Frontal cortex (tissue), 4 donors: ENCODE data around the gene RASGRF2. TPM values are rescaled to one million over a fixed set of nuclear protein-coding genes. Genes with fewer than 3 reads are reported as not detected.
A peak's percentile ranks its signal among the peaks of the same experiment; 100 is the strongest.

Experiments used
- DNase-seq, 2 donors: peaks; one replicate each; pipeline ENCODE4 v3.0.0; 2012; ENCODE audit warnings: low spot score in 2 of 2
- FAIRE-seq: peaks from 2 replicates; lab custom pipeline; 2012; peaks lifted over from hg19 to GRCh38; lab: Jason Lieb, UNC
- total RNA-seq: library from RNA; depleted of rRNA; stranded (reverse); fragments of >200 nt; gene quantifications from one replicate; pipeline ENCODE4 v1.2.3, GENCODE V29; 2014
- donor health status: control.
- donor health status: control.
- donor health status: control.

Gene RASGRF2
- total RNA-seq, 1 donor from 2014 or later, result 12.2 TPM

DNA sequence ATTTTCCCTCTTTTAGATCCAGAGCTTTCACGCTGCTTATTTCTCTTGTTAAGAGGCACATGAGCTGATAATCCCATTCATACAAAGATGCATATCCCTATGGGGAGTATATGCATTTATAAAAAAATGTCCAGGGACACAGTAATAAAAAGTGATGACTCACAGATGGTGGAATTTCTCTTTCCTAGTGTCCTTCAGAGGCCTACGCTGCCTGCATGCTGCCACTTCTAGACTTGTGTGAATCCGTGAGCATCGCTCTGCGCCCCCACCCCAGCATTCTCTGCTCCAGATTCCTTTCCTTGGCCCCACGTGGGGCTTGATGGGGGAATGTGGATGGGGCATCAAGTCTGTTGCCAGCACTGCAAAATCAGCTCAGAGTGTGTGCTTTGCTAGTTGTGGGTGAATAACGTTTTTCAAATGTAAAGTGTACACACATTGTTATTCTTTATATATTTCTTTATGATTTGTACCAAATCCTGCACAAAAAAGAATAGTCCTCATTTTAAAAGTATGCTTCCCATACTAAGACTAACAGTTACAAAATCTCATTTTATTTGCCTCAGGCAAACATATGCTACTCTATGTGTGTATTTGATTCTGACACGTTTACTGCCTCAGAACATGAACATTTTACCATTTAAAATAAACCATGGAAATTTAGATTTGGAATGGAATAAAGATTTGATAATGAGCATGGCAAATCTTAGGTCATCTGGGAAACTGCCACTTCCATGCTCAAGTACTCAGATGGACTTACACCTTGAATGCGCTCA, 22.4 kb upstream of the RASGRF2 start:
- DNase-seq (no peak), FAIRE-seq (no peak)

DNA sequence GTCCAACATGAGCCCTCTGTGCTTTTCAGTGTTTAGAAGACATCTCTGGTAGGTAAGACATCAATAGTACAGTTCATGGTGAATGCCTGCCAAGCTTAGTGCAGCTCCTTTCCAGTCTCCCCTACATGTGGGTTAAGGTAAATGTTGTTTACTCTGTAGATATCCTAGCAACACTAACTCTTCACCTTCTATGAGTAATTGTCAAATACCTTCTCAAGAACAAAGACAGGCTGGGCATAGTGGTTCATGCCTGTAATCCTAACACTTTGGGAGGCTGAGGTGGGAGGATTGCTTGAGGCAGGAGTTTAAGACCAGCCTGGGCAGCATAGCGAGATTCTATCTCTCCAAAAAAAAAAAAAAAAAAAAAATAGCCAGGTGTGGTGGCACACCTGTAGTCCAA, 18.7 kb upstream of the RASGRF2 start:
- DNase-seq (no peak), FAIRE-seq (no peak)

DNA sequence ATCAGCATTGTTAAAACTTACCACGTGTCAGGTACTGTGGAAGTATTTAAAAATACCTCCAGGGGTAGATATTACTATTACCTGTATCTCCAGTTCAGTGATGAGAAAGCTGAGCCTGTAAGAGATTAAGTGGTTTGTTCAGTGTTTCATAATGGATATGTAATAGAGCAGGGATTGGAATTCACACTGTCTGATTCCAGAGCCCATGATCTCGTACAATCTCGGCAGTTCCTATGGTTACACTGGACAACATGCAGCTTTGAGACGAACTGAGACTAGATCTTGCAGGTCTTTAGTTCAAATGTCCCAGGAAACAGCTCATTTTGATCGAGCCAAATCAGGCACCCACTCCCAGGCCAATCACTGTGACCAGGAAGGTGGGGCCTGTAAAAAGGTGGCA, 8.8 kb upstream of the RASGRF2 start:
- FAIRE-seq (no peak), DNase-seq (no peak)

DNA sequence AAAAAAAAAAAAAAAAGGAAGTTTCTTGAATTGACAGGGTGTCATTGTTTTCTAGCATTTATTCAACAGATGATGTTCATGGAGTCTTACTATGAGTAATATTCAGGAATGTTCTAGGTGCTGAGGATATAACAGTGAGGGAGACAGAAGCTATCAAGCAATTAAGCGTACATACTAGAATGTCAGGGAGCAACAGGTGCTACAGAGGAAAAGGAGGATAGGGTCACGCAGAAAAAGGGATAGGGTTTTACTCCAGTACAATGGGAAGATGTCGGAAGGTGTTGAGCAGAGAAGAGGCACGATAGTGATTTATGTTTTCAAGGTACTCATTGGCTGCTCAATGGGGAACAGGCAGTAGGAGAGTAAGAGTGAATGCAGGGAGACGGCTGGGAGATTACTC, 6.6 kb upstream of the RASGRF2 start:
- no peak for FAIRE-seq
- DNase-seq, result no peak

DNA sequence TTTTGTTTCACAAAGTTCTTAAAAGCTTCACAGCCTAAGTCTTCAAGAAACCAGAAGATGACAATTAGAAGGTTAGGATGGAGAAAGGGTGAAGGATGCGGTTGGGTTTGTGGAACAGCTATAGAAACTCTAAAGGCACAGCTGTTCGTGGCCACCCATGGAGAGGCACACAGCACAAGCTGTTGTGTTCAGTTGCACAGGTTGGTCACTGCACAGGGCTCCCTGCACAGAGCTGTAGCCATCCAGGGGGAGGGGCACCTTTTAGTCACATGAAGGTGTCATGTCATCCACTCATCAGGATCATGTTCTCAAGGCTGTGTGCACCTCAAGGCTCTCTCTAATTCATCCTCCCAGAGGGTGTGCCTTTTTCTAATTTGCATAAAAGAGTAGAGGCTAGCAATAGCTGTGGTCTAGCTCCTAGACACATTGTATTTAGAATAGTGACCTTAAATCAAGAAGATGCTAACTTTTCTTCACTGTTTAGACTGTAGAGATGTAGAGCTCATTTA, 5.0 kb upstream of the RASGRF2 start:
- FAIRE-seq (no peak), DNase-seq (no peak)

DNA sequence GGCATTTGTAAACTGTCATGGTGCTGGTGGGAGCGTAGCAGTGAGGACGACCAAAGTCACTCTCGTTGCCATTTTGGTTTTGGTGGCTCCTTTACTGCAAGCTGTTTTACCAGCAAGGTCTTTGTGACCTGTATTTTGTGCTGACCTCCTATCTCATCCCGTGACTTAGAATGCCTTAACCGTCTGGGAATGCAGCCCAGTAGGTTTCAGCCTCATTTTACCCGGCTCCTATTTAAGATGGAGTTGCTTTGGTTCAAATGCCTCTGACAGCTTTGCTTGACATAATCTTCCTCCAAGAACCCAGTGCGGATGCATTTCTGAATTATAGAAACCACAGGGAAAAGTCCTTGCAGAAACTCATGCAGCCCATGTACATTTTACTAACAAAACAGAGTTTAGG, 3.9 kb upstream of the RASGRF2 start:
- DNase-seq, result no peak
- FAIRE-seq, result no peak

DNA sequence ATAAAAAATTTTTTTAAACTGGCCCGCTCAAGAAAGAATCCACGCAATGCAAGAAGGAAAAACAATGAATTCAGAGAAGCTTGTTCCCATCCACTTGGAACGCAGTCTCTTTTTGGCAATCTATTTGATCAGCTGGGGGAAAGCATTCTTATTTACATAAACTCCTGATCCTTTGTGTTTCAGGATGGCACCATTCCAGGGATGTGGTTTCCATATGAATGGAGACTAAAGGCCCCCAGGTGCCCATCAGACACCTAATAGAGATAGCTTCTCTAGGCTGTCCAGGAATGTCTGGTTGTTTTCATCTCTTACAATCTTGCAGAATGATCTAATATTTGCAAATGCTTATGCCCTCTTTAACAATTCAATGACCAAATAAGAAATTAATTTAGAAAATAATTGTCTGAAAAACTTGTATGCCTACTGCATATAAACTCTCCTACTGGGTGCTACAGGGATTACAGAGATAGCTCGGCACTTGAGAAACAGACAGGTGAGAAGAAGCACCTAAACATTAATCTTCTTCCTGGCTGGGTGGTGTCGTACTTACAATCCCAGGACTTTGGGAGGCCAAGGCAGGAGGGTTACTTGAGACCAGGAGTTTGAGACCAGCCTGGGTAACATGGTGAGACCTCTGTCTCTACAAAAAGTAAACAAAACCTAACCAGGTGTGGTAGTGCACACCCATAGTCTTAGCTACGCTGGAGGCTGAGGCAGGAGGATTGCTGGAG, 3.0 kb upstream of the RASGRF2 start:
- no peak for DNase-seq
- no peak for FAIRE-seq

DNA sequence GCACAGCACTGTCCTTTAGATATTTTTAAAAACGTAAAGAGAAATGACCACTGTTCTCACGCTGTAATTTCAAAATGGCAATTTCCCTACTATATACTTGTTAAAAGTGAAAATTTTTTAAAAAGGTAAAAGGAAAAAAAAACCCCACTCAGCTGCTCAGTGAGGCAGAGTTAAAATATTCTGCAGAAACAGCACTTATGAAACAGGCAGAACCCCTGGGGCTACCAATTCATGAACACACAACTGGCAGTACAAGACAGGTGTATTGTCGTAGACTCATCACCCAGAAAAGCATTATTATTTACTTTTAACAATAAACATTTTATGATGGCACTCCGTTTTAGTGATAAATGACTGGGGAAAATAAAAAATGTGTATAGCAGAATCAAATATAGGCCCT, 1.5 kb upstream of the RASGRF2 start:
- FAIRE-seq (no peak), DNase-seq (no peak)

DNA sequence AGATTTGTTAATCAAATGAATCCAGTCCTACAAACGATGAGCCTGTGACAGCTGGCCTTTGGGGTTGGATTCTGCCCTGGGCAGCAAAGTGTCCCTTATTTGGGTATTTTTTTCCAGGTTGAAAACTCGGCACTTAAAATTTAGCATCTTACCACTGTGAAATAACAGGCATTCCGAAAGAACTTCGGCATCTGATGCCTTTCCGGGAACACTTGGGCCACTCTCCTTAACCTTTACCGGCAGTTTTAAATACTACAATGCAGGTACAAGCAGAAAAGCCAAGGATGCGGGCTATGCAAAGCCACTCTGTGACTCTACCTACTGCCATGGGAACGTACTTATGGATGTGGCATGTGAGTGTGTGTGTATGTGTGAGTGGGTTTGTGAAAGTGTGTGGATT, 1.0 kb upstream of the RASGRF2 start:
- no peak for DNase-seq
- FAIRE-seq, result no peak

DNA sequence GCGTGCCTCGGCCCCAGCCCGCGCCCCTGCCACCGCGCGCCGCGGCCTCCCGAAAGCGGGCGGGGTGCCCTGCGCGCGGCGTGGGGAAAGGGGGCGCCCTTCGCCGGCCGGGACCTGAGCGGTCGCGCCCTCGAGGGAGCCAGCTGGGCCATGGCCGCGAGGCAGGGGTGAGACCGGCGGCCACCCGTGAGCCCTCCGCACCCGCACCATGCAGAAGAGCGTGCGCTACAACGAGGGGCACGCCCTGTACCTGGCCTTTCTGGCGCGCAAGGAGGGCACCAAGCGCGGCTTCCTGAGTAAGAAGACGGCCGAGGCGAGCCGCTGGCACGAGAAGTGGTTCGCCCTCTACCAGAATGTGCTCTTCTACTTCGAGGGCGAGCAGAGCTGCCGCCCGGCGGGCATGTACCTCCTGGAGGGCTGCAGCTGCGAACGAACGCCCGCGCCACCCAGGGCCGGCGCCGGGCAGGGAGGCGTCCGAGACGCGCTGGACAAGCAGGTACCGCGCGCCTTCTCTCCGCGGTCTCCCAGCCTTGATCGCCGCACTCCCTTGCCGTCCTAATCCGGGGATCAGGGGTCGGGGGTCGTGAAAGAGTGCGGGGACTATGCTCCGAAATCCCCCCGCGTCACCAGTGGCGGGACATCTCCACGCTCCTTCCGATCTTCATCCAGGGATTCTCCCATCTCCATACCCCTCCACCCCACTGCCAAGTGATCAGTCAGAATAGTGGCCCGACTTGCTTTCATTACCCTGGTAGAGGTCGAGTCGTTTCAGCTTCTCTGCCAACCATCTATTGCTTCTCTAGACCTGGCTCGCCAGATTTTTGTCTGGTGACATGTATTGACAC, 590 bp downstream of the RASGRF2 start:
- FAIRE-seq, result no peak
- peak; percentile 65 to 80 for DNase-seq

DNA sequence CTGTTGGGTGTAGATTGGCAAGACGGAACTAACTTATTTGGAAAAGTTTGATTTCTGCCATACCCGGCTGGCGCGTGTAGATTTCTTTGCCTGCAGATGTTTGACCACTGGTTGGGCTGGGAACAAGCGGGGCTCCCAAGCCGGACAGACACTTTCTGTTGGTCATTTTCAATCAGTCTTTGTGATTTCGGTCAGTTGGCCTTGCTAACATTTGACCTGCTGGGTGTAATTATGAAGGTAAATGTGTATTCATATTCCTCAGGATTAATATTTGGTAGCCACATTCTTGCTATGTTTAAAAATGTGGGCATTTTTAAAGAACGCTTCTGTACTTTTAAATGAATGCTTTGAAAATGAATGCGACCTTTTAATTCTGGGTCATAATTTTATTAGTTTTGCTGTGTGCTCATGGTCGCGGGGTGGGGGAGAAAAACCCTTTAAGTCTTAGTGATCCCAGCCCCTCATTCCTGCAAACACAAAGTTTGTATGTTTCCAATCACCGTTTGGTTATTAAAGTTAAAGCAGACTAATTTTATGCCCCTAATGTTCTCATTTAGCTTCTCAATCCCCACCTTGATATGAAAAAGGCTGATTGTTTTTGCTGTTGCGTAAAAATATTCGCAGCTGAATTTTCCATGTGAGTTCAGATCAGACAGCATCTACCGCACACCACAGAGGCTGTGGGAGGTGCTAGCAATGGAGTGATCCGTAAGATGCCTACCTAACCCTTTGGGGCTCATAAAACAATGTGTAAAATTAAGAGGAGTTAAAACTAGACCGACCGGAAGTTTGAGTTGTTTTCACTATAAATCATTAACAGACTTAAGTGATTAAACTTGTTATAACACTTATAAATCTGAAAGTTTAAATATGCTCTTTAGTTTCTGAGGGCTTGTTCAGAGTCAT, 1.5 kb downstream of the RASGRF2 start:
- FAIRE-seq (no peak), DNase-seq (no peak)

DNA sequence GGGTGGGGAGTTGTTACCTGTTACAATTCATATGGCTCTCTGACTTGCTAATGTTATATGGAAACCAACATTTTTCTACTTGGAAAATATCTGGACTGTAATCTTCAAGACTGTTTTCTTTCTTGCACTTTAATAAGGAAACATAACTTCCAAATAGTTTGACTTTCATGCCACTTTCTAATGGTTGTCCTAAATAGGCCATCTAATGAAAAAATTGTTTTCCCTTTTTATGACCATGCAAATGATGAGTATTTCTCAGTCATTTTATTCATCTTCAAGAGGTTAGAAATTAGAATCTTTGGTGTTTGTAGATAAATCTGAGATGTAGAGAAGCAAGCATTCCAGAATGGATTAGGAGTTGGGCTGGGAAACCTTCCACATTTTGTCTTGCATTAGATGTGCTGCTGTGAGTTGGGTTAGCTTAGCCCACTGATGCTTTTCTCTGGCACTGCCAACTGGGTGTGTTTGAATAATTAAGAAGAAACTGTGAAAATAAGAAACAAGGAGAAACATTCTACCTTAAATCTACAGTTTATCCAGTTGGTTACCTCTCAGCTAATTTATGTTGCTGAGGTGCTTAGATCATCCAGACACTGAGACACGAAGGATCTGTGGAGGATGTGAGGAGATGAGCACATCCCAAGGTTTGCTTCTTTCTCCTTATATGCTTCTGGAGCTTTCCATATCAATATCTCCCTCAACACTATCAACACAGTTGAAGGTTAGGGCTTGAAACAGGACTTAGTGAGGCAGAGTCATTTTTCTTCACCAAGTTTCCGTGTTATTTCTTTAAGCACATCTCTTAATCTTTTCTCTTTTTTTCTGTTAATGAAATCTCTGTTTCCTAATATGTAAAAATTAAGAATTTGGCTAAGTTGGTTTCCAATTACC, 2.7 kb downstream of the RASGRF2 start:
- DNase-seq (no peak), FAIRE-seq (no peak)

DNA sequence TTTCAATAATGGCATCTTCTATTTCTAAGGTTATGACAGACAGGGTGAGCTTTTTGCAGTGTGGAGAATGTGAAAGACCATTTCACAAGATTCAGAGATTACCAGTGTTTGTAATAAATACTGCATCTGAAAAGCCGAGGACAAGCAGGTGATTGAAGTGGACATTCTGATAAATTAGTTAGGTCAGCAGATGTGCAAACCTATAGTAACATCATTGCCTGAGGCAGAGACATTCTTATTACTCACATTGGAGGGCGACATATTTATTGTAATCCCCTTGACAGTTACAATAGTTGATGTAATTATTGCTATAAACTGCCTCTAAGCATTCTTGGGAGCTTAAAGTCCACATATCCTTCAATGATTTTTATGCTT, 3.3 kb downstream of the RASGRF2 start:
- DNase-seq (no peak), FAIRE-seq (no peak)

DNA sequence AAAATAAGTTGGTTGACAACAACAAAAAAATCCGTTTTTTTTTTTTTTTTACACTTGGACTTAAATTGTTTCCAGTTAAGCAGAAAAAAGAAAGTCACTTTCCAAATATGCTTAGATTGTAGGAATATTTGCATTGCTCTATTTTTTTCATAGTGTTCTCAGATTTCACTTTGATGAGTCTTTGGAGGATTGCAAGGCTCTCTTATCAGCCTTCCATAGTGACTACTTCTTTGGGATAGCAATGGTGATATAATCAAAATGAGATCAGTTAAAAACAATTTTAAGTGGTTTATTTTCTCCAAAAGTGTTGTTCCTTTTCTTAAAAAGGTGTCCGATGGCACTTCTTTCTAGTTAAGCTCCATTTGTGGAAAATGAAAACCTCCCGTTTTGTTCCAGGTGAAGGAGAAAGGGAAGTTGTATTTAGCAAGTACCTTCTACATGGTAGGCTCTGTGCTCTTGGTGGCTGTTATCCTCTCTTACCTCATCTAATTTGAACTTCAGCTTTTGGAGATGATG, 3.9 kb downstream of the RASGRF2 start:
- DNase-seq (no peak), FAIRE-seq (no peak)

DNA sequence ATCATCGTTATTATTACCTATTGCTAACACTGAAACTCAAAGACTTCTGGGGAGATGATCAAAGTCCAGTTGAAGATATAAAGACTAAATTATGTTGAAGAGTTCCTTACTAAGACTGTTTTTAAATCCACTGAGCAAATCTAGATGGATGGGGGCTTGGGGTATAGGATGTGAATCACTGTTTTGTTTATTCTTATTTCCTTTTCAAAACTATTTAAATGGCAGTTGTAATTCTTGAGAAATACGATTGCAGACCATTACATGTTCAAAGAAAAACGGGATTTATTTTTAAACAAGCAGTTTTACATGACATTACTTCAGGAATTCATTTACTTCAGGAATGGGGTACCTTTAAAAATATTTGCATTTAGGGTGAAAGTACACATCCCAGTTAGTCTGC, 4.3 kb downstream of the RASGRF2 start:
- DNase-seq (no peak), FAIRE-seq (no peak)

DNA sequence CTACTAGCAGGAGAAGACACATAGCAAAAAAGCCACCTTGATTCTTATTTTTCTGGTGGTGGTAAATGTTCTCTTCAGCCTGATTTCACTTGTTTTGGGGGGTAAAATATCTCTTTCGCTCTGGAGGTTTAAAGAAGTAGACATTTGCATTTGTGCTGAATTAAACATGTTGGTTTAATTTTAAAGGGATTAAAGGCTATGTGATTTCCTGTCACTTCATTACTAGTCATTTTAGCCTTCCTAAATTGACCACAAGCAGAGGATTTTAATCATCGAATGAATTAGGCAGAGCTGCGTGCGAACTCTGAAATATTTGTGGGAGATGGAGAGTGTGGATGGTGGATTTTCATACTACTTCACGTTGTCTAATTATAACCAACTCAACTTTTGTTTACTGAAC, 4.8 kb downstream of the RASGRF2 start:
- DNase-seq (no peak), FAIRE-seq (no peak)

DNA sequence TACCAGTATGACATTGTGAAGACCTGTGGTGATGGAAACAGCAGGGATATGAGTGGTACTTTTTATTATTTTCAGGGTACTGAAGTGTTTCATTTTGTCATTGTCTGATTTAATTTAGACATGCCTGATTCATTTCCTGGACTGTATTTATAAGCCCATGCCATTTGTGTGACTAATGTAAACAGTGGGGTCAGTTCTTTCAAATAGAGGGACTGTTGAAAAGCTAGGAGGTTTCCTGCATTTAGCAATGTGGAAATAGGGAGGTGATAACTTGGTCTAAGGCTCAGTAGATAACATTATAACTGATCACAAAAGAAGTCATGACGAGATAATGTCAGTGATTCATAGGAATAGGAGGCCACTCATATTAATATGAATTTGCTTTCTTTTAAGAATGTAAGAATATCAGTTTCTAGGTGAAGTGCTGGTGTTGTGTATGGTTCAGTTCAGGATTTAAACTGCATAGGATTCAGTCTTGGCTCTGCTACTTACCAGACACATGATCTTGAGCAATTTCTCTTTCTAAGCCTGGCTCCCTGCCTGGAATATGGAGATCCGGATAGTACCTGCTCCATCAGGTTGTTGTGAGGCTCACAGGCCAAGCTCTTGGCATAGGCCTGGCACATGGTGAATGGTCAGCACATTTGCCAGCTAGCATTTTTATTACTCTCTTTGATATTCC, 7.5 kb downstream of the RASGRF2 start:
- DNase-seq (no peak), FAIRE-seq (no peak)

DNA sequence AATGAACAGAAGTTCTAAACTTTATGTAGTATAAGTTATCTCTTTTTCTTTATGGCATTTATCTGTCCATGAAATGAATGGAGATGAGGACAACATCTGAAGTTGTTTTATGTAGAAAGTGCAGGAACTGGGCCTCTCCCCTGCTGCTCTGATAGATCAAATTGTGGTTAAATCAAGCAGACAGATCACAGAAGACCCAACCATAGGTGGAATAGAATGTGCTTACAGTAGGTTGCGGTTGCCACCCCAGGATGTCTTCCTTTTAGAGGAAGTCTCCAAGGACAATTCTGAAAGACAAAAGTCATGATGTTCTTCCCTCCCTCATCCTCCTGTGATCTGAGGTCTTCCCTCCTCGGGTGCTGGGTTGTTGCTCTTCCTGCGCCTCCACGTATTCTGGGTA, 12.9 kb downstream of the RASGRF2 start:
- FAIRE-seq, result no peak
- DNase-seq, result no peak
